ELR (cell line): ENCODE data around the gene ZCCHC4.

Source experiments
- DNase-seq: peaks from one replicate; pipeline ENCODE4 v3.0.0-alpha.2; 2015; ENCODE audit warnings: low read depth

ZCCHC4 gene

GRCh38 chr4:25312496-25313200, at the start of gene ZCCHC4:
TSS of gene ZCCHC4 (plus strand) at chr4:25312774. CDS start at chr4:25312810, 36 bp downstream.
- DNase-seq, result peak; percentile 89

GRCh38 chr4:25271866-25272265, 40.7 kb upstream of the ZCCHC4 start:
- no peak for DNase-seq

- DNase-seq, result no peak
These were observed 32.4 kb upstream of the ZCCHC4 start for GRCh38 chr4:25280210-25280609.

- no peak for DNase-seq
These were observed 28.6 kb upstream of the ZCCHC4 start for GRCh38 chr4:25283948-25284347.

GRCh38 chr4:25284466-25284865, 28.1 kb upstream of the ZCCHC4 start:
- no peak for DNase-seq

- DNase-seq, result no peak
These were observed 22.0 kb upstream of the ZCCHC4 start for GRCh38 chr4:25290490-25291067.

- no peak for DNase-seq
These were observed 21.3 kb upstream of the ZCCHC4 start for GRCh38 chr4:25291158-25291733.

GRCh38 chr4:25297528-25298242, 14.9 kb upstream of the ZCCHC4 start:
- DNase-seq, result no peak

- no peak for DNase-seq
These were observed 12.9 kb upstream of the ZCCHC4 start for GRCh38 chr4:25299476-25300203.

GRCh38 chr4:25301471-25301870, 11.1 kb upstream of the ZCCHC4 start:
- DNase-seq, result no peak

- no peak for DNase-seq
These were observed 9.9 kb upstream of the ZCCHC4 start for GRCh38 chr4:25302626-25303025.

- no peak for DNase-seq
These were observed 9.0 kb upstream of the ZCCHC4 start for GRCh38 chr4:25303578-25303977.

- no peak for DNase-seq
These were observed 6.0 kb upstream of the ZCCHC4 start for GRCh38 chr4:25306518-25307057.

GRCh38 chr4:25307596-25307995, 5.0 kb upstream of the ZCCHC4 start:
- DNase-seq, result no peak

GRCh38 chr4:25308306-25308705, 4.3 kb upstream of the ZCCHC4 start:
- peak; percentile 41 for DNase-seq

GRCh38 chr4:25308761-25309160, 3.8 kb upstream of the ZCCHC4 start:
- peak; percentile 66 for DNase-seq

- DNase-seq, result no peak
These were observed 2.3 kb upstream of the ZCCHC4 start for GRCh38 chr4:25310066-25310802.

GRCh38 chr4:25310803-25311166, 1.8 kb upstream of the ZCCHC4 start:
- DNase-seq, result no peak

- peak; percentile 27 for DNase-seq
These were observed 774 bp downstream of the ZCCHC4 start for GRCh38 chr4:25313201-25313895.

GRCh38 chr4:25320336-25320735, 7.8 kb downstream of the ZCCHC4 start:
- peak; percentile 84 for DNase-seq

- peak; percentile 91 for DNase-seq
These were observed 8.2 kb downstream of the ZCCHC4 start for GRCh38 chr4:25320773-25321172.
